ENCODE measurements around the gene NEK6.

NEK6 gene

GRCh38 chr9:124395826-124396225 is 138.1 kb downstream of the NEK6 start:
- Histone ChIP-seq H3K4me2 (ENCODE audit: low read length, poor library complexity, severe bottlenecking) (no peak overlapping the region), H3K4me1 (ENCODE audit: control insufficient read depth, insufficient read depth, low read depth, low read length) (peaks cover 23% of the 10 kb centered on the region), H2BK15ac (ENCODE audit: low read depth, poor library complexity, severe bottlenecking) (no peak overlapping the region), H3K9me3 (ENCODE audit: control insufficient read depth, low read length) (no peaks in the 10 kb centered on the region), H3K79me1 (replicated peaks; ENCODE audit: low read length, poor library complexity, severe bottlenecking) (peaks cover 19% of the 10 kb centered on the region), H3K14ac (ENCODE audit: low read length in 2 of 2) (no peak overlapping the region), H3K23ac (ENCODE audit: low read length in 2 of 2) (no peak overlapping the region), H3K4me3 (ENCODE audit: insufficient read depth in 1 of 2, low read depth in 1 of 2, low read length in 2 of 2) (no peak overlapping the region), H4K91ac (ENCODE audit: low read length) (no peak overlapping the region), H3K27me3 (ENCODE audit: control insufficient read depth in 1 of 2, insufficient read depth in 1 of 2, low read length in 2 of 2) (no peaks in the 10 kb centered on the region), H2AK5ac (ENCODE audit: low read length, severe bottlenecking) (no peak overlapping the region), H3K27ac (ENCODE audit: low read length, poor library complexity, severe bottlenecking) (no peak overlapping the region), H3K4ac (ENCODE audit: low read depth in 1 of 2, low read length in 2 of 2) (no peak overlapping the region), H2BK120ac (ENCODE audit: low read depth, low read length) (no peak overlapping the region), H3K18ac (ENCODE audit: low read depth in 1 of 2, low read length in 2 of 2) (no peak overlapping the region), H3K9ac (ENCODE audit: low read length) (peak overlapping the region; percentile 49), H2AFZ (ENCODE audit: low read depth, low read length) (no peak overlapping the region), H2BK5ac (ENCODE audit: low read depth, low read length, poor library complexity, severe bottlenecking) (no peak overlapping the region), H4K8ac (ENCODE audit: low read length) (no peak overlapping the region), H2BK12ac (ENCODE audit: low read length in 2 of 2) (no peak overlapping the region), H3K36me3 (ENCODE audit: control insufficient read depth in 1 of 2, insufficient read depth in 2 of 2, low read depth in 1 of 2, low read length in 2 of 2) (peaks cover 21 to 33% of the 10 kb centered on the region in 2 experiments)
- DNase-seq: peak; percentile 48
- WGBS: 79% methylated on average over 3 of the region's 4 CpGs

GRCh38 chr9:124398191-124398935 is 140.6 kb downstream of the NEK6 start:
- H2AK5ac ChIP-seq (ENCODE audit: low read length, severe bottlenecking): no peak overlapping the region
- no peak overlapping the region for H4K8ac ChIP-seq (ENCODE audit: low read length)
- no peak overlapping the region for H2AFZ ChIP-seq (ENCODE audit: low read depth, low read length)
- H3K27me3 ChIP-seq (ENCODE audit: control insufficient read depth in 1 of 2, insufficient read depth in 1 of 2, low read length in 2 of 2): no peaks in the 10 kb centered on the region
- DNase-seq: no peak
- H3K4me2 ChIP-seq (ENCODE audit: low read length, poor library complexity, severe bottlenecking): no peak overlapping the region
- peak overlapping the region; percentile 66 for H3K9ac ChIP-seq (ENCODE audit: low read length)
- no peak overlapping the region for H3K14ac ChIP-seq (ENCODE audit: low read length in 2 of 2)
- H3K23ac ChIP-seq (ENCODE audit: low read length in 2 of 2): no peak overlapping the region
- H3K4me3 ChIP-seq (ENCODE audit: insufficient read depth in 1 of 2, low read depth in 1 of 2, low read length in 2 of 2): no peak overlapping the region
- H2BK120ac ChIP-seq (ENCODE audit: low read depth, low read length): no peak overlapping the region
- H2BK15ac ChIP-seq (ENCODE audit: low read depth, poor library complexity, severe bottlenecking): no peak overlapping the region
- H4K91ac ChIP-seq (ENCODE audit: low read length): no peak overlapping the region
- no peak overlapping the region for H2BK12ac ChIP-seq (ENCODE audit: low read length in 2 of 2)
- H3K18ac ChIP-seq (ENCODE audit: low read depth in 1 of 2, low read length in 2 of 2): no peak overlapping the region
- no peak overlapping the region for H3K4ac ChIP-seq (ENCODE audit: low read depth in 1 of 2, low read length in 2 of 2)
- H3K36me3 ChIP-seq (ENCODE audit: control insufficient read depth in 1 of 2, insufficient read depth in 2 of 2, low read depth in 1 of 2, low read length in 2 of 2): peaks cover 24 to 57% of the 10 kb centered on the region in 2 experiments
- no peak overlapping the region for H3K27ac ChIP-seq (ENCODE audit: low read length, poor library complexity, severe bottlenecking)
- H3K79me1 ChIP-seq (replicated peaks; ENCODE audit: low read length, poor library complexity, severe bottlenecking): peaks cover 22% of the 10 kb centered on the region
- no peak overlapping the region for H2BK5ac ChIP-seq (ENCODE audit: low read depth, low read length, poor library complexity, severe bottlenecking)
- no peaks in the 10 kb centered on the region for H3K9me3 ChIP-seq (ENCODE audit: control insufficient read depth, low read length)
- H3K4me1 ChIP-seq (ENCODE audit: control insufficient read depth, insufficient read depth, low read depth, low read length): peaks cover 15% of the 10 kb centered on the region
- WGBS: 96% methylated on average over 6 of the region's 8 CpGs

- Histone ChIP-seq H3K27ac (ENCODE audit: low read length, poor library complexity, severe bottlenecking) (no peak overlapping the region), H2AFZ (ENCODE audit: low read depth, low read length) (no peak overlapping the region), H3K23ac (ENCODE audit: low read length in 2 of 2) (peak overlapping the region in 1 of 2 experiments; percentile 79), H3K4me3 (ENCODE audit: insufficient read depth in 1 of 2, low read depth in 1 of 2, low read length in 2 of 2) (peak overlapping the region in 1 of 2 experiments; percentile 58), H3K36me3 (ENCODE audit: control insufficient read depth in 1 of 2, insufficient read depth in 2 of 2, low read depth in 1 of 2, low read length in 2 of 2) (peaks cover 29 to 61% of the 10 kb centered on the region in 2 experiments), H3K18ac (ENCODE audit: low read depth in 1 of 2, low read length in 2 of 2) (peak overlapping the region in 1 of 2 experiments; percentile 21), H2BK120ac (ENCODE audit: low read depth, low read length) (no peak overlapping the region), H3K4ac (ENCODE audit: low read depth in 1 of 2, low read length in 2 of 2) (no peak overlapping the region), H3K9me3 (ENCODE audit: control insufficient read depth, low read length) (no peaks in the 10 kb centered on the region), H3K4me2 (ENCODE audit: low read length, poor library complexity, severe bottlenecking) (peak overlapping the region; percentile 7), H4K91ac (ENCODE audit: low read length) (no peak overlapping the region), H3K79me1 (replicated peaks; ENCODE audit: low read length, poor library complexity, severe bottlenecking) (peaks cover 24% of the 10 kb centered on the region), H3K4me1 (ENCODE audit: control insufficient read depth, insufficient read depth, low read depth, low read length) (peaks cover 13% of the 10 kb centered on the region), H4K8ac (ENCODE audit: low read length) (peak overlapping the region; percentile 40), H3K14ac (ENCODE audit: low read length in 2 of 2) (peak overlapping the region in 1 of 2 experiments; percentile 64), H2BK15ac (ENCODE audit: low read depth, poor library complexity, severe bottlenecking) (no peak overlapping the region), H2BK12ac (ENCODE audit: low read length in 2 of 2) (no peak overlapping the region), H2BK5ac (ENCODE audit: low read depth, low read length, poor library complexity, severe bottlenecking) (no peak overlapping the region), H3K27me3 (ENCODE audit: control insufficient read depth in 1 of 2, insufficient read depth in 1 of 2, low read length in 2 of 2) (no peaks in the 10 kb centered on the region), H2AK5ac (ENCODE audit: low read length, severe bottlenecking) (peak overlapping the region; percentile 53), H3K9ac (ENCODE audit: low read length) (peak overlapping the region; percentile 66)
- DNase-seq: peak; percentile 52
- WGBS: 77% methylated on average over 12 of the region's 12 CpGs
Observed at GRCh38 chr9:124399323-124399967, 141.7 kb downstream of the NEK6 start.

All from mesenchymal stem cell (in vitro differentiated cells and primary cell).